ENCODE results near the gene DNAAF2. TPM values are rescaled to one million over a fixed set of nuclear protein-coding genes. Genes with fewer than 3 reads are reported as not detected.
"Not testable (repeated sequence)": the region's sequence is repeated elsewhere in the genome, so short reads cannot be mapped to it uniquely, and the experiment has no call there.

Gene DNAAF2
- total and polyA plus RNA-seq, 2 of the 13 experiments (the other 11 are each of a cell fraction or from before 2014, with no cell fraction given), result 6.1 to 13.6 TPM

DNA sequence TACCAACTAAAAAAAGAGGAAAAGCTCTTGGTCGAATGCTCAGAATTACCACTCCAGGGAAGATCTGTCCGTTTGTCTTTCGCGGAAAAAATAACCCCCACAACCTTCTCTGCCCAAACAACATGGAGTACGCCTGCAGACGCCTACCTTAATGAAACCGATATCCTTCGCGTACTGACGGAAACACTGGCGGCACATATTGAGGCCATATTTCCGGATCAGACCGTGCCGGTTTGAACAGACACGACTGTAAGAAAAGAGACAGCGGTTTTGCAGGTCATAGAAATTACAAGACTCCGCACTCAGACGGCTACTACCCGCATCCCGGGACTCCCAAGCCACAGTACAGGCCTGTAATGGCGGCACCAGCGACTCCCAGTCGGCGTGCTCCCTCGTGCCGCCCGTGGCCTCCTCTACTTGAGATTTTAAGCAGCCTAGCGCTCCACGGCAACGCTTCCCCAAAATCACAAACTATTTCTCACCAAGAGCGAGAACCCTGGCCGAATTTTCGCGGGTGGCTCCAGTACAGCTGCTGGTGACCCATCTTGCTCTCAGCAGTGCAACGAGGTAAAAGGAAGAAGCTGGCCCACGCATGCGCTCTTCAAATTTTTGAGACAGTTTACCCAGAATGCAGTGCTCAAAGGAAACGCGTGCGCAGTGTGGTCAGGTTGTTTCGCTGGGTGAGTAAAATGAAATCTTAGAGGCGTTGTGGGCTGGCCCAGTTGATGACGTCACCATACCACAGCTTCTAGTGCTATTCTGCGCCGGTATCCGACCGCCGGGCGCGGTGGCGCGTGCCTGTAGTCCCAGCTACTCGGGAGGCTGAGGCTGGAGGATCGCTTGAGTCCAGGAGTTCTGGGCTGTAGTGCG is 49.0 kb downstream of the DNAAF2 start, which contains the start of gene RPS29 (continued):
- TF ChIP-seq, protein P1, sequence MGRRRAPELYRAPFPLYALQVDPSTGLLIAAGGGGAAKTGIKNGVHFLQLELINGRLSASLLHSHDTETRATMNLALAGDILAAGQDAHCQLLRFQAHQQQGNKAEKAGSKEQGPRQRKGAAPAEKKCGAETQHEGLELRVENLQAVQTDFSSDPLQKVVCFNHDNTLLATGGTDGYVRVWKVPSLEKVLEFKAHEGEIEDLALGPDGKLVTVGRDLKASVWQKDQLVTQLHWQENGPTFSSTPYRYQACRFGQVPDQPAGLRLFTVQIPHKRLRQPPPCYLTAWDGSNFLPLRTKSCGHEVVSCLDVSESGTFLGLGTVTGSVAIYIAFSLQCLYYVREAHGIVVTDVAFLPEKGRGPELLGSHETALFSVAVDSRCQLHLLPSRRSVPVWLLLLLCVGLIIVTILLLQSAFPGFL (CRISPR knock-in tag; IDR thresholded peaks at IDR 0.05), result no peak
- TF ChIP-seq, protein P2, sequence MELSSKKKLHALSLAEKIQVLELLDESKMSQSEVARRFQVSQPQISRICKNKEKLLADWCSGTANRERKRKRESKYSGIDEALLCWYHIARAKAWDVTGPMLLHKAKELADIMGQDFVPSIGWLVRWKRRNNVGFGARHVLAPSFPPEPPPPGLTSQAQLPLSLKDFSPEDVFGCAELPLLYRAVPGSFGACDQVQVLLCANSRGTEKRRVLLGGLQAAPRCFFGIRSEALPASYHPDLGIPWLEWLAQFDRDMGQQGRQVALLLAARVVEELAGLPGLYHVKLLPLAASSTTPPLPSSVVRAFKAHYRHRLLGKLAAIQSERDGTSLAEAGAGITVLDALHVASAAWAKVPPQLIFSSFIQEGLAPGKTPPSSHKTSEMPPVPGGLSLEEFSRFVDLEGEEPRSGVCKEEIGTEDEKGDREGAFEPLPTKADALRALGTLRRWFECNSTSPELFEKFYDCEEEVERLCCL (CRISPR knock-in tag; IDR thresholded peaks at IDR 0.05; ENCODE audit: borderline replicate concordance), result no peak
- no peak for TF ChIP-seq NR2F2 (IDR thresholded peaks at IDR 0.05; ENCODE audit: borderline replicate concordance, low read depth)
- no peak for TF ChIP-seq ISX (CRISPR knock-in tag; conservative IDR thresholded peaks at IDR 0.05)
- TF ChIP-seq ZKSCAN8 (CRISPR knock-in tag; IDR thresholded peaks at IDR 0.05; ENCODE audit: borderline replicate concordance), result 0 out of 2 replicates have a peak, but pooled peaks have one; percentile 55
- TF ChIP-seq KDM4B (CRISPR knock-in tag; IDR thresholded peaks at IDR 0.05), result peak; percentile 34; the same call in 1 of the 2 replicates
- TF ChIP-seq NR2C2 (CRISPR knock-in tag; IDR thresholded peaks at IDR 0.05; ENCODE audit: borderline replicate concordance), result peak; percentile 28; the same call in 1 of the 2 replicates

DNA sequence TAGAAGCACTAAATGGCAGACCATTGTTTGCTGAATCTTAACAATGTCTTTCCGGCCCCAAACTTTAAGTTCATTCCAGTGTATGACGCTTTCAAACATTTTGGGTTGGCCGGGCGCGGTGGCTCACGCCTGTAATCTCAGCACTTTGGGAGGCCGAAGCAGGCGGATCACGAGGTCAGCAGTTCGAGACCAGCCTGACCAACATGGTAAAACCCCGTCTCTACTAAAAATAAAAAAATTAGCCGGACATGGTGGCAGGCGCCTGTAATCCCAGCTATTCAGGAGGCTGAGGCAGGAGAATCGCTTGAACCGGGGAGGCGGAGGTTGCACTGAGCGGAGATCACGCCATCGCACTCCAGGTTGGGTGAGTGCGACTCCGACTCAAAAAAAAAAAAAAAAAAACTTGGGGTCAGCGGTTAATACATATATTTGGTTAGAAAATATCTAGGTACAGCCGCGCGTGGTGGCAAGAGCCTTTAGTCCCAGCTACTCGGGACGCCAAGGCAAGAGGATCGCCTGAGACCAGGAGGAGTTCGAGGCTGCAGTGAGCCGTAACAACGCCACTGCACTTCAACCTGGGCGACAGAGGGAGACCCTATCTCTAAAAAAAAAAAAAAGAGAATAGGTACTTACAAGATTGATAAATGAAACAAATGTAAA is 49.9 kb downstream of the DNAAF2 start:
- H3K9me3 ChIP-seq (ENCODE audit: low read length); H3K27me3 ChIP-seq (ENCODE audit: control insufficient read depth in 1 of 2, insufficient read depth in 2 of 2, low read length in 2 of 2); intact Hi-C loops (cut with micrococcal nuclease; ENCODE audit: unreplicated experiment); DNase-seq (ENCODE audit: low spot score); FAIRE-seq; in situ Hi-C loops (cut with HindIII; ENCODE audit: extremely low pct_ligation_motif_present, low pct_unique_long_range_greater_than_20kb); ATAC-seq; BruUV-seq (replicated peaks); H2AFZ ChIP-seq (ENCODE audit: low read length): not testable (repeated sequence)
- Histone ChIP-seq H3K4me3 (replicated peaks in 1 of 3; ENCODE audit: insufficient read depth in 1 of 3, low read depth in 2 of 3, low read length in 3 of 3) (peak overlapping the region; percentile 82 to 98 (median 94)), H3K4me1 (ENCODE audit: insufficient read depth, low read length) (peaks cover 45% of the 10 kb centered on the region), H3K9ac (ENCODE audit: insufficient read depth, low read depth, low read length) (peak overlapping the region; percentile 99), H3K27ac (ENCODE audit: extremely low read length, insufficient read depth, low read length) (peak overlapping the region; percentile 89), H3K79me2 (ENCODE audit: insufficient read depth, low read length) (peaks cover 56% of the 10 kb centered on the region), H3K36me3 (replicated peaks in 1 of 2; ENCODE audit: control insufficient read depth in 1 of 2, insufficient read depth in 2 of 2, low read length in 2 of 2) (peaks cover 4 to 19% of the 10 kb centered on the region in 2 experiments; a peak in 4 of 5 replicates), H3K4me2 (ENCODE audit: low read depth, low read length) (peak overlapping the region; percentile 75), H4K20me1 (ENCODE audit: insufficient read depth, low read length) (peaks cover 51% of the 10 kb centered on the region)
- CTCF ChIA-PET (ENCODE audit: low intra/inter-chr PET ratio, low total read pairs), result interaction anchor here (0.9 kb wide), 1 partner anchor 48 kb away, joined by 3 read pairs; no protein-coding TSS in a partner anchor
- POLR2A ChIA-PET, result interaction anchor here (1.4 to 5.8 kb wide), 4 partner anchors 11 to 276 kb away, joined by 4 to 97 read pairs (median 34); partner anchors contain the start of genes LRR1, MGAT2, NEMF and RPL36AL
- TF ChIP-seq CHD4 (IDR thresholded peaks at IDR 0.05; ENCODE audit: borderline replicate concordance, low read length) (peak; percentile 55; the same call in 1 of the 2 replicates), ZMYM3 (CRISPR knock-in tag; IDR thresholded peaks at IDR 0.05) (0 out of 2 replicates have a peak, but pooled peaks have one; percentile 16), ZNF460 (CRISPR knock-in tag; IDR thresholded peaks at IDR 0.05; ENCODE audit: borderline replicate concordance) (peak; percentile 66), POGZ (CRISPR knock-in tag; IDR thresholded peaks at IDR 0.05) (0 out of 2 replicates have a peak, but pooled peaks have one; percentile 15), SNAI1 (CRISPR knock-in tag; IDR thresholded peaks at IDR 0.05; ENCODE audit: borderline replicate concordance) (0 out of 2 replicates have a peak, but pooled peaks have one; percentile 9)
- TF ChIP-seq, protein P3, sequence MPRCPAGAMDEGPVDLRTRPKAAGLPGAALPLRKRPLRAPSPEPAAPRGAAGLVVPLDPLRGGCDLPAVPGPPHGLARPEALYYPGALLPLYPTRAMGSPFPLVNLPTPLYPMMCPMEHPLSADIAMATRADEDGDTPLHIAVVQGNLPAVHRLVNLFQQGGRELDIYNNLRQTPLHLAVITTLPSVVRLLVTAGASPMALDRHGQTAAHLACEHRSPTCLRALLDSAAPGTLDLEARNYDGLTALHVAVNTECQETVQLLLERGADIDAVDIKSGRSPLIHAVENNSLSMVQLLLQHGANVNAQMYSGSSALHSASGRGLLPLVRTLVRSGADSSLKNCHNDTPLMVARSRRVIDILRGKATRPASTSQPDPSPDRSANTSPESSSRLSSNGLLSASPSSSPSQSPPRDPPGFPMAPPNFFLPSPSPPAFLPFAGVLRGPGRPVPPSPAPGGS (CRISPR knock-in tag; IDR thresholded peaks at IDR 0.05), result 0 out of 2 replicates have a peak, but pooled peaks have one; percentile 41
- under 1% methylated on average over 32 of the region's 32 CpGs for WGBS (ENCODE audit: low lambda C conversion rate)
